GM12873 (cell line): ENCODE measurements around the gene ALK.
A peak's percentile ranks its signal among the peaks of the same experiment; 100 is the strongest.

ENCODE experiments used
- CTCF ChIP-seq: IDR thresholded peaks from 2 replicates; pipeline ENCODE4 v1.5.1; 2012; ENCODE audit warnings: low read depth, mild to moderate bottlenecking, moderate library complexity, low read length, control low read depth; ENCODE audit not compliant: insufficient read depth; ENCODE audit errors: missing control alignments

The ALK gene

DNA sequence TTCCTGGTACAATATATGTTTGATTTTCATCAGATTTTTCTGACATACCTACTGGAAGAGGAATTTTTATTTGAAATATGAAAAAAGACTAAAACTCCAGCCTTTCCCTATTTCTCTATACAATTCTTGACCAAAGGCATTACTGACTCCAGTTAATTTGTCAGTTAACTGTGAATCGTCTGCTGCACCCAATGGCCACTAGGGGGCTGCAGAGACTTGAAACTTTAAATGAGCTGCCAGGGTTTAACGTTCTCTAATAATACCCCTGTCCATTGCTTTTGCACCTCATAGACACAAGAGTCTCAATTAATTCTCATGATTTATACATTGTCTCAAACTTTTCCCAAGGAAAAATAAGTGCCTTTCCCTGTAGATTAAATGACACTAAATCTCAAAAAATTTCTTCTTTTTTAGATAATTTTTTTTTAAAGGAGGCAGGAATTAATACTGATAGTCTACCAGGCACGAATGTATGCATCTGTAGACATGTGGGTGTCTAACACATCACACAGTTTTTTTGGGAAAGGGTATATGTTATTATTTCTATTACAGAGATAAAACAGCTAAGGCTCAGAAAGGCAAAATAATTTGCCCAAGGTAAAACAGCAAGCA, 1.8 kb upstream of the ALK start:
- TF ChIP-seq CTCF, result peak; percentile 84

DNA sequence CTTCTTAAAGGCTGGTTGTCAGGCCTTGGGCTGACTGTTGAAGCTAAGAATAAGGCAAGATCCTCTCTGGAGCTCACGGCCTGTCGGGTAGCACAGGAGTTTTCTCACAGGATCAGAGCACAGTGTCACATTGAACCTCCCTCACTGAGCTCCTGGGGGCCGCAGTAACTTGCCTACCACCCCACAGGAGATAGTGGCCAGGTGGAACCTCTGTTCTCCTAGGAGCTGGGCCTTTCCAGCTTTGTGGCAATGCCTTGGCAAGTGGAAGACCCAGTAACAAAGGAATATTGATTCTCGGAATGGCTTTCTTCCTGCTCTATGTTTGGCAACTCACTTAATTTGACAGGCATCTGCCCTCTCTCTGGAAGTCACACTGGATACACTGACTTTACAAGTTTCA, 1.2 kb upstream of the ALK start:
- no peak for TF ChIP-seq CTCF

DNA sequence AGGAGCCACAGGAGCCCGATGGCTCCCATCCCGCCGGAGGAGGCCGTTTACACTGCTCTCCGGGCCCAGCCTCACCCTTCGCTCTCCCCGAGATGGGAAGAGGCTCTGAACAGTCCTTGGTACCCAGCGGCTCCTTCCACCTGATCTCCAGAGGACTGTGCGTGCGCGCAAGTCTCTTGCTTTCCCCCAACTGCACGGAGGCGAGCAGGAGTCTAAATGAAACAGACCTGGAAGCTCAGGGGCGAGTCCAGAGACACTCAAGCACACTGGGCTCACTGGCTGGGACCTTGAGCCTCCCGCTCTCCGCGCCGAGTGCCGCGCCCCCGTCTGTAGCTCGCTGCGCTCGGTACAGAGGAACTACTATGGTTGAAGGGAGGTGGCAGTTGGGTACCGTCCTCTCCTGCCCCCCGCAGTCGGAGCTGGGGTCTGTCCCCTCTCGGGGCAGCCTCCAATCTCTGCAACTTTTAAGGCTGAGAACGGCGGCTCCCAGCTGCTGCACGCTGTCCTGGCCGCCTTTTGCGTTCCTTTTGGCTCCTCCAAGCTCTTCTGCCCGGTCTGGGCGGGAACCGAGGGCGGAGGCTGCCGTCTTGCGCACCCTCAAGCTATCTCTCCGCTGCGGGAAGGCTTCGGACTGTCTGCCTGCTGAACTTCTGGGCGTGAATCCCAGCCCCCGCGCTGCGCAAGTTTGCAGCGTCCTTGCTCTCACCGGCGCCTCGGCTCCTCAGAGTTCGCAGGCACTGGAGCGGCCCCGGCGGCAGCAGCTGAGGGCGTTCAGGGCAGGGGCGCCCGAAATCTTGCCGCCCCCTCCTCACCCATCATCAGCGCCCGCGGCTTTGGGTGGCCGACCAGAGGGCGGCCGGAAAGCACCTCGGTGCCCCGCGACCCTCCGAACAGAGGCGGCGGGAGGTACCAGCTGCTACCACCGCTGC, 491 bp downstream of the ALK start:
- no peak for TF ChIP-seq CTCF

GRCh38 chr2:29920130-29920577, 1.2 kb downstream of the ALK start:
- TF ChIP-seq CTCF, result no peak

DNA sequence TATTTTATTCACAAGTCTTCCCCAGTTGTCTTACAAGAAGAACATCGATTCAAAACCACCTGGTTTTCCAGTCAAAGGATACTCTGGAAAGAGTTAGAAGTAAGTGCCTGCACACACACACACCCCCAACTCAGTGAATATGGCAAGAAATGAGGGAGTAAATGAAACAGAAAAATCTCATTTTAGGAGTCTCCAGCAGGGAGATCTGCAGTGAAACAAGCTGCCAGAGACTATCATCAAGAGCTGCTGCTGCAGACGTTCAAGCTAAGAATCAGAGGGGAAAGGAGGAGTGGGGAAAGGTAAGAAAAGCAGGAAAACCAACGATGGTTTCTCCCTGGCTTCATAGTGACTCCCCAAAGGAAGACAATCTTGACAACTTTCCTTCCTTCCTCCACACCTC, 2.4 kb downstream of the ALK start:
- TF ChIP-seq CTCF, result no peak

- TF ChIP-seq CTCF, result no peak
These were observed 3.6 kb downstream of the ALK start for GRCh38 chr2:29917781-29918180.

GRCh38 chr2:29916571-29916970, 4.8 kb downstream of the ALK start:
- TF ChIP-seq CTCF, result no peak
